Daoy (cell line): ENCODE results near the gene ZNF213. TPM values are rescaled to one million over a fixed set of nuclear protein-coding genes. Genes with fewer than 3 reads are reported as not detected.

ENCODE experiments used
- DNase-seq: peaks from one replicate; pipeline ENCODE4 v3.0.0-alpha.2; 2015; ENCODE audit warnings: low read depth
- total RNA-seq: library from RNA; depleted of rRNA; stranded (reverse); fragments of >200 nt; shearing (Covaris generic); gene quantifications from 2 replicates; pipeline ENCODE4 v1.2.3, GENCODE V29; 2014; rRNA removed

Gene ZNF213, protein sequence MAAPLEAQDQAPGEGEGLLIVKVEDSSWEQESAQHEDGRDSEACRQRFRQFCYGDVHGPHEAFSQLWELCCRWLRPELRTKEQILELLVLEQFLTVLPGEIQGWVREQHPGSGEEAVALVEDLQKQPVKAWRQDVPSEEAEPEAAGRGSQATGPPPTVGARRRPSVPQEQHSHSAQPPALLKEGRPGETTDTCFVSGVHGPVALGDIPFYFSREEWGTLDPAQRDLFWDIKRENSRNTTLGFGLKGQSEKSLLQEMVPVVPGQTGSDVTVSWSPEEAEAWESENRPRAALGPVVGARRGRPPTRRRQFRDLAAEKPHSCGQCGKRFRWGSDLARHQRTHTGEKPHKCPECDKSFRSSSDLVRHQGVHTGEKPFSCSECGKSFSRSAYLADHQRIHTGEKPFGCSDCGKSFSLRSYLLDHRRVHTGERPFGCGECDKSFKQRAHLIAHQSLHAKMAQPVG
- total RNA-seq, result 3.7 and 5.6 TPM in 2 replicates

DNA sequence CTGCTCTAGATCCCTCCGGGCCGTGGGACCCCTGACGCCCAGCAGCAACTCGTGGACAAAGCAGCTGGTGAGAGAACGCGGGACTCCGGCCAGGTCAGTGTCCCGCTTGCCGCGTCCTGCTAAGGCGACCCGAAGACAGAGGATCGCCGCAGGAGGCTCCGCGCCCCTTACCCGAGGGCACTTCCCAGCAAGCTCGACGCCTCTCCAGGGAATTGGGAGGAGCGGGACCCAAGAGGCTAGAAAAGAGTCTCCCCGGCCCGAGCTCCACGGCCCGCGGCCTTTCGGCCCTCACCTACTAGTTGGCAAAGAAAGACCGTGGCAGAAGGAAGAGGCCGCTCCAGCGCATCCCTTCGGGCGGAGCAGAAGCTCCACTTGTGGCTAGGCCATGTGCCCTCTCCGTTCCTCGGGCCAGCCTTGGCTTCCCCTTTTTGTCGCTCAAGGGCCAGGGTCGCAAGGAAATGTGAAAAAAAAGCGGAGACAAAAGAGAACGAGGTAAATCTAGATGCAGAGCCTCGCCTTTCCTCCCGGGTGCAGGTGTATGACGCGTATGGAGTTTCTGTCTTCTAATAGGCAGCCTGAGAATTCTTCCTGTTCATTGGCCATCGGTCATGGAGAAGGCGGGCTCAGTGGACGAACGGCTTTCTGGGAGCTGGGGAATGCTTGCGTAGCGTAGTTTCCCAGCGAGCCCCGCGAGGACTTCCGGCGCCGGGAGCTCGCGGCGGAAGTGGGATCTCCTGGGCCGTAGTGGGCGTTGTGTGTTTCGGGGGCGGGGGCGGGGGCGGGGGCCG is at the start of gene ZNF213:
TSS of gene ZNF213 (plus strand) at position 692 of the 788 bp plus-strand sequence. CDS start 2,252 bp downstream, outside the sequence.
- DNase-seq, result peak; percentile 98

DNA sequence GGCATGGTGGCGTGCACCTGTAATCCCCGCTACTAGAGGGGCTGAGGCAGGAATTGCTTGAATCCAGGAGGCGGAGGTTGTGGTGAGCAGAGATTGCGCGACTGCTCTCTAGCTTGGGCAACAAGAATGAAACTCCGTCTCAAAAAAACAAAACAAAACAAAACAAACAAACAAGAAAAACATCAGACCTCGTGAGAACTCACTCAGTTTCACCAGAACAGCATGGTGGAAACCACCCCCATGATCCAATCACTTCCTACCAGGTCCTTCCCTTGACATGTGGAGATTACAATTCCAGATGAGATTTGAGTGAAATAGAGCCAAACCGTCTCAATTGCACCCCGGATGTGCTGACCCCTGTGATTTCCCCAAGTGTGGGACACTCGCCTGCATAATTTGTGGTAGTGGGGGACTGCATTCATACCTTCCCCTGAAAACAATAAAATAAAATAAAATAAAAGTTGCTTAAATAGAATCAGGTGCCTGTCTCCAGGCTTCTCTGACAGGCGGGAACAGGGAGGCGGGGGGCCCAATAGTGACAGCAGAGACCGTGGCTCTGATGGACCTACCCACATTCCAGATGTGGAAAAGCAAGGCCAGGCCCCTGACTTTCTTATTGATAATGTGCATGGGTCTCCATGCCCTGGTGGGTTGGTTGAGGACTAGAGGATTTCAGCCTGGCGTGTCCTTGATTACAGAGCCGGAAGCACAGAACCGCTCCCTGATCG is 48.8 kb upstream of the ZNF213 start:
- DNase-seq, result no peak

DNA sequence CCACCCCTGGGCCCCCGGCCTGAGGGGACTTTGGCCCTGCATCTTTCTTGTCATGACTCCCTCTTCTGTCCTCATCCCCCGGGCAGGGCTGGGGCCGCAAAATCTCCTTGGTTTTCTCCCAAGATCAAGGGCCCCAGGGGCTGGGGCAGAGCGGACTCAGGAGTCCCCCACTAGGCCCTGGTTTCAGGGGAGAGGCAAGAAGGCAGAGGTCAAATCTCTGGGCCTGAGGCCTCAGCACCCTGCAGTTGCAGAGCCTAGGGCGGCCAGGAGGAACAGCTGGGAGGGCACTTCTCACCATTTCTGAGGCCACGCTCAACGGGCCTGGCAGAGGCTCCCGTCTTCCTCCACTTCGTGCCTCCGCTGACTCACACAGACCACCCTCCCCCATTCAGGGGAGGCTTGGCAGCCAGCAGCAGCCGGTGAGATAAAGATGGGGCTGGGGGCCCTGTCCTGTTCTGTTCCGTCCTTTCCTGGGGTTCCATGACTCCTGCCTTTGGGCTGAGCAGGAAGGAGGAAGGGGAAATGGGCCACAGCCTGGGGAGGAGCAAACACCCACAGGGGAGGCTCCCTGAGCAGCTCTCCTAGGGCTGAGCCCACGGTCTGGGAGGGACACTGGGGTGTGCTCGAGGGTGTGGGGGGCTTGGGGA is 48.1 kb upstream of the ZNF213 start:
- DNase-seq, result no peak

DNA sequence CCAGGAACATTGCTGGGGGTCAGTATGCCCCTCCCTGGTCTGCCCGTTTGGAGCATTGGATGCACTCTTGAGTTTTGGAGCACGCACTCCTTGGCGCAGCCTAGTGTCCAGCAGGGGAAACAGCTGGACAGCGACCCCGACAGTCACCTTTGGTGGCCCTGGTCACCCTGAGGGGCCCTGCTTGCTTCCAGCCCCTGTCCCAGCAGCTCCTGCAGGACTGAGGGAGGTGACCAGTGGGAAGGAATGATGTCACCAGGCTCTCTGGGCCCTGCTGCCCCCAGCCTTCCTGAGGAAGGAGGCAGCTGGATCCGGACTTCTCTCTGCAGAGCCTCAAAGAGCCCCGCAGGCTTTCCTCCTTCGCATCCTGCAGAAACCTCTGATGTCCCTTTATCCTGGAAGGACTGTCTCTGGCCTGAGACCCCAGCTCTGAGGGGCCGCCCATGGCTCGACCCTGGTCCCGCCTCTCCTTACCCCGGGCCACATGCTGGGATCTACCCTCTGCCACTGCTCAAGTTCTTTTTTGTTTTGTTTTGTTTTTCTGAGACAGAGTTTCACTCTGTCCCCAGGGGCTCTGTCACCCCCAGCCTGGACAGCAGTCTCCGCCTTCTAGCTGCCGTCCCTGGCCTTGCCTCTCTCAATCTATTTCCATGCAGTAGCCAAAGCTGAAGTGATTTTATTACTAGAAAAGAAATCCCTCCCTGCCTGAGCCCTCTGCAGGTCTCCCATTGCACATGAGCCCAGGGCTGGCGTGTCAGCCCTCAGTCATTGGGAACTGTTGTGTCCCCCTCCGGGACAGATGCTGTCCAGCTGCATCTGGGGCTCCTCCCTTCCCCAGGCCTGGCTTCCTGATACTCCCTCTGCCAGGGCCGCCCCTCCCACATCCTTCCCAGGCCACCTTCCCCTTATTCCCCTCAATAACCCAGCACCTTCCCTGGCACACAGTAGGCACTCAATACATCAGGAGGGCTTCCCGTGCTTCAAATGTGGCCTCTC is 47.3 kb upstream of the ZNF213 start:
- DNase-seq, result no peak

GRCh38 chr16:3088450-3088849 is 46.4 kb upstream of the ZNF213 start:
- no peak for DNase-seq

GRCh38 chr16:3088925-3089716 is 45.7 kb upstream of the ZNF213 start:
- no peak for DNase-seq

GRCh38 chr16:3089717-3090592 is 44.9 kb upstream of the ZNF213 start:
- DNase-seq, result no peak

- DNase-seq, result no peak
Observed at GRCh38 chr16:3091551-3091950, 43.3 kb upstream of the ZNF213 start.

DNA sequence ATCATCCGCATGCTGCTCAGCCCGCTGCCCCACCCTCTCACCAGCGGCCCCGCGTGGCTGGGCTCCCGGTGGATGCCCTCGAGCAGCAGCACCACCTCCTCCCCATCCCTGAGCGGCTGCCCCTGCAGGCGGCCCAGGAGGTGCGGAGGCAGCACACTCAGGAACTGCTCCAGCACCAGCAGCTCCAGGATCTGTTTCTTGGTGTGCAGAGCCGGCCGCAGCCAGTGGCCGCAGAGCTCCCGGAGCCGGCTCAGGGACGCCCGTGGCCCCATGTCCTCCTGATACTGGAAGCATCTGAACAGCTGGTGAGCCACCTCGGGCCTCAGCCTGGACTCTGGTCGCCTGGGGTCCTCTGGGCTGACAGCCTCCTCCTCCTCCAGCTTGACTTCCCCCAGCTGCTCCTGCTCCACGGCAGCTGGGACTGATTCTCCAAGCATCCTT is 42.3 kb upstream of the ZNF213 start:
- DNase-seq, result no peak

GRCh38 chr16:3094289-3095027 is 40.4 kb upstream of the ZNF213 start:
- peak; percentile 37 for DNase-seq

GRCh38 chr16:3095869-3096268 is 39.0 kb upstream of the ZNF213 start:
- DNase-seq, result no peak

- DNase-seq, result no peak
Observed at GRCh38 chr16:3096362-3096761, 38.5 kb upstream of the ZNF213 start.

DNA sequence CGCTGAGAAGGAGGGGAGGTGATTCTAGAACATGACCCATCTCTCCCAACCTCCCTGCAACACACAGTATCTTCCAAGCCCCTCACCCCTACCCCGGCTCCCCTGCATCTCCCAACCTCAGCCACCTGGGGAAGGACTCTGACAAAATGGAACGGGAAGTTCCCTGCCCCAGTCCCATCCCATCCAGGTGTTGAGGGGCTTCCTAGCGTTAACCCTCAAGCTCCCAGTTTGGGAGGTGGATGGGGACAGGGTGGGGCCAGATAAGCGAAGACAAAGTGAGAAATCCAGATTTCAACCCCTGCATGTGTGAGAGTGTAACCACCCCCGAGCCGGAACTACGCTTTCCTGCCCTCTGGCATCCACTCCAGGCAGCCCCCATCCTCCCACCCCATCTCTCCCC is 37.6 kb upstream of the ZNF213 start:
- DNase-seq, result no peak

DNA sequence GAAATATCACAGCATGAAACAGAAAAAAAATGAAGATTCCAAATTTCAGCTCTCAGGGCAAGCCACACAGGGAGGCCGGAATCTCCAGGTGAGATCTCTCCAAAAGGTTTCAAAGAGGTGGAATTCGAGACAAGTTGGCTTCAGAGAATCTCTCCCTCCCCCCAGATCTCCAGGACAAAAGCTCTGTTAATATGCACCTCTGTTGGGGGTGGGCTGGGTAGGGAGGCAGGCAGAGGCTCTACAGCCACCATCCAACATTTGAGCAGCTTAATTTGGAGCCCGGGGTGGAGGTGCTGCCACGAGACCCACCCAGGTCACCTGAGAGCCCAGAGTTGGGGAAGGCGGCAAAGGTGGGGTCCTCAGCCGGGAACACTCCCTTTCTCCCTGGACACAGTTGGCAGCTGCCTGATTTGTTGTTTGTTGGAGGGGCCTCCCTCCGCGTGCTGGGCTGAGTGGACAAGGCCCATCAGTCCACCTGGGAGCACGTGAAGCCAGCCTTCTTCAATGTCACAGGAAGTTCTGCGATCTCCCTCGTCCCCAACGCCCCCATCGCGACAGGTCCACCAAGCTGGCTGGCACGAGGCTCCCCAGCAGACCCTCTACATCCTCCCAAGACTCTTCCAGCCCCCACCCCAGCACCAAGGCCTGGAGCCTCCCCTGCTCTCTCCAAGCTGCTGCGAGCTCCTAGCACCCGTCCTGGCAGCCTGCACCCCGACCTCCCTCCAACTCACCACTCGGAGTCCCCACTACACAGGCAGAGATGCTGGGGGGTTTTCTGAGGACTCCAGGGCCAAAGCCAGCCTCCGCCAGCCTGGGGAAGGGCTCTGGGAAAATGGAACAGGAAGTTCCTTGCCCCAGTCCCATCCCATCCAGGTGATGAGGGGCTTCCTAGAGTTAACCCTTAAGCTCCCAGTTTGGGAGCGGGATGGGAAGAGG is 36.1 kb upstream of the ZNF213 start, which contains the start of gene ZSCAN10:
TSS of gene ZSCAN10 (minus strand) at position 836 of the 936 bp plus-strand sequence. CDS start 6,357 bp downstream, outside the sequence.
- DNase-seq, result no peak

DNA sequence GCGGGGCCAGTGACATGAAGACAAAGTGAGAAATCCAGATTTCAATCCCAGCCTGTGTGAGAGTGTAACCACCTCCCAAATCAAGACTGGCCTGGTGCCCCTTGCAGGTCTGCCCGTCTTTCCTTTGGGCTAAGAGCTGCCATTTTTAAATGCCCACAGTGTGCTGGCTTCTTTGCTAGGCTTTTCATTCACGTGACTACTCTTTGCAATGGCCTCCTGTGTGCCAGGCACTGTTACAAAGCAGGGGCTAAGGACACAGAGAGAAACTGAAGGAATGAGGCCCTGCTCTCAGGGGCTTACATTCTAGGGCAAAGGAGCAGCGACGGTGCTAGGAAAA is 35.5 kb upstream of the ZNF213 start:
- DNase-seq, result no peak

- peak; percentile 87 for DNase-seq
Observed at GRCh38 chr16:3099732-3100499, 34.9 kb upstream of the ZNF213 start.
